ENCODE measurements around the gene WDR59.
"Not testable (repeated sequence)": the region's sequence is repeated elsewhere in the genome, so short reads cannot be mapped to it uniquely, and the experiment has no call there.

WDR59 gene

DNA sequence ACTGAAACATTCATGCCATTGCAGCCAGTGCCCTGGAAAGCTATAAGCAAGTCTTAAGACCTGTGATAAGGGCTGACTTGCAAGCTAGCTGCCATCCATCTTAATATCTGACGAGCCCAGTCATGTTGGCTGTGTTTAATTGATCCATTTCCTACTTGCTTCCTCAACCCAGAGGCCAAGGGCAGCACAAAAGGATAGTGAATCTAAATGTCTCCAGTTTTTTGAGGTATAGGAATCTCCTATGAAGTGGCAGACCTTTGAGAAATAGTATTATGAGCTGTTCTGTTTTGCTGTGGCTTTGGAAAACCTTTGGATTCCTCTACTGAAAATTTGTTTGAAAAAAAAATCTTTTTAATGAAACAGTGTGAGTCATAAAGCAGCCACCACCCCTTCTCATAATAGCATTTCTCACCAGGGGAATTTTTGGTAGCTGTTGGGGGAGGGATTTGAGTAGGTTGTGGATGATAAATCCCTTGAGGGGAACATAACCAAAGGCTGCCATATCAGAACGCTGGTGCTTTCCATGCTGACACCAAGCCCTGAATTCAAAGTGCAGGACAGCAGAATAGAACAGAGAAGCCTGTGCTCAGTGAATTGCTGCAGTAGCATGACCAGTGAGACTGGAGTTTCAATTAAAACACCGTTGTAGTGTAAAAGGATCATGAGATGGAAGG is 26.8 kb upstream of the WDR59 start:
- no peak for DNase-seq

DNA sequence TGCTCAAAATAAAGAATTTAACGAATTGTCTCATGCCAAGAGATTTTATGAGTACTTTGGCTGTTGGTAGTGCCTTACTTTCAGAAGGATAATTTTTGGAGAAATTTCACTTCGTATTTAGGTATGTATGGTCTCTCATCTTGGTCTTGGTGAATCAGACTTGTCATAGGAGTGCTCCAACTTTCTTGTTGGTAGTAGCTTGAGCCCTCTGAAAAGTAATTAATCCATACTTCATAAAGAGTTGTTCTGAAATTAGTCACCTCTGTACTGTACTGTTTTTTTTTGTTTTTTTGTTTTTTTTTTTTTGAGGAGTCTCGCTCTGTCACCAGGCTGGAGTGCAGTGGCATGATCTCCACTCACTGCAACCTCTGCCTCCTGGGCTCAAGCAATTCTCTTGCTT is 25.5 kb upstream of the WDR59 start:
- DNase-seq, result no peak

DNA sequence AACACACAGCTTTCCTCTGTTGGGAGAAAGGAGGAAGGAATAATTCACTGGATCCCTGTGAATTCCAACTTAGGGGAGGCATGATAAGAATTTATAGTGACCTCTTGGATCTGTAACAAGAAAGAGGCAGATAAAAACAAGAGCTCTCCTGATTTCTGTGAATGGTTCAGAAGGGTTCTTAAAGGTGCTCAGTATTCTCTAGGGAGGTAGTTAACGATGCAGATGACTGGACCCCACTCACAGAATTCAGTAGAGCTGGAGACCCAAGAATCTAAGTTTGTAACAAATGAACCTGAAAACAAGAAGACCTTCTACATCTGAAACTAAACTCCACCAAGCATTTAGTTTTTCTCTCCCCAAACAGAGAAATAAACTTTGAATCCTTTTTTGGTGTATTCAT is 22.5 kb upstream of the WDR59 start:
- no peak for DNase-seq

DNA sequence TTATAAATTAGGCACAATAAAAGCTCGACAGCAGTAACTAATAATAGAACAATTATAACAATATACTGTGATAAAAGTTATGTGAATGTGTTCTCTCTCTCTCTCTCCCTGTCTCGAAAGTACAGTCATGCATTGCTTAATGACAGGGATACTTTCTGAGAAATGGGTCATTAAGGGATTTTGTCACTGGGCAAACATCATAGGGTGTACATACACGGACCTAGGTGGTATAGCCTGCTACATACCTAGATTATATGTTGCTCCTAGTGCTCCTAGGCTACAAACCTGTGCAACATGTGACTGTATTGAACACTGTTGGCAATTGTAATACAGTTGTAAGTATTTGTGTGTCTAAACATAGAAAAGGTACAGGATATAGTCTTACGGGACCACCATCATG is 20.8 kb upstream of the WDR59 start:
- no peak for DNase-seq

DNA sequence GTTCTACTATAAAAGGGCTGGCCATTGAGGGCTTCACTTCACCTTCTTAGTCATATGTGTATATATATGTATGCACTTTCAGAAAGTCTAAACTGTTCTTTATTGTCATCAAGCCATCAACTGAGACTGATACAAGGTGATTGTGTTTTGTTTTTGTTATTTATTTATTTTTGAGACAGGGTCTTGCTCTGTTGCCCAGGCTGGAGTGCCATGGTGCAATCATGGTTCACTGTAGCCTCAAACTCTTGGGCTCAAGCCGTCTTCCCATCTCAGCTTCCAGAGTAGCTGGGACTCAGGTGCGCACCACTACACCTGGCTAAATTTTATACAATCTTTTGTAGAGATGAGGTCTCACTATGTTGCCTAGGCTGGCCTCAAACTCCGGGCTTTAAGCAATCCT is 19.5 kb upstream of the WDR59 start:
- no peak for DNase-seq

DNA sequence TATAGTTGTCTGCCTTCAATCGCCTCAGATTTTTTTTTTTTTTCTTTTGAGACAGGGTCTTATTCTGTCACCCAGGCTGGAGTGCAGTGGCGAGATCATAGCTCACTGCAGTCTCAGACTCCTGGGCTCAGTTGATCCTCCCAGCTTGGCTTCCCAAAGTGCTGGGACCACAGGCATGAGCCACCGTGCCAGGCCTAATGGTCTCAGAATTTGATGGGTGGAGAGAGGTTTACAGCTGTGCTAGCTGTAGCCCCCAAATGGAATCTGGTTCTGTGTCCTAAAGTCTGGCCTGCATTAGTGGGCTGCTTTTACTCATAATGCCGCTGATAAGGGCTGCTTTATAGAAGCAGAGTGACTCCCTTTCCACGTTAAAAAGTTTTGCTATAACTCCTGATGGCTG is 19.0 kb upstream of the WDR59 start:
- no peak for DNase-seq

DNA sequence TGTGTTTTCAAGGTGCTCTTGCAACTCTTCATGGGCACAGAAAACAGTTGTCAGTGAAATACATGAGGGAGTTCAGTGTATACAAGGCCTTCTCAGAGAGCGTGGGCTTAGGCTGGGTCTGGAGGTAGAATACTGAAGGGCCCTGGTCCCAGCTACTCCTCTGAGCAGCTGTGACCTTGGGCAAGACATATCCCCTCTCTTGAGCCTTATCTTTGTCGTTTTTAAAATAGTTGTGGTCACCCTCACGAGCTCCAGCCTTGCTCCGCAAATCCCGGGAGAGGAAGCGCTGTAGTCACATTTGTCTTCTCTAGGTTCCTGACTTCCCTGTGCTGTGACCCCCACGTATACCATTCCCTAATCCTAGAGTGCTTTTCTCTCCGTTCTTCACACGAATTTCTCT is 17.6 kb upstream of the WDR59 start:
- DNase-seq, result no peak

DNA sequence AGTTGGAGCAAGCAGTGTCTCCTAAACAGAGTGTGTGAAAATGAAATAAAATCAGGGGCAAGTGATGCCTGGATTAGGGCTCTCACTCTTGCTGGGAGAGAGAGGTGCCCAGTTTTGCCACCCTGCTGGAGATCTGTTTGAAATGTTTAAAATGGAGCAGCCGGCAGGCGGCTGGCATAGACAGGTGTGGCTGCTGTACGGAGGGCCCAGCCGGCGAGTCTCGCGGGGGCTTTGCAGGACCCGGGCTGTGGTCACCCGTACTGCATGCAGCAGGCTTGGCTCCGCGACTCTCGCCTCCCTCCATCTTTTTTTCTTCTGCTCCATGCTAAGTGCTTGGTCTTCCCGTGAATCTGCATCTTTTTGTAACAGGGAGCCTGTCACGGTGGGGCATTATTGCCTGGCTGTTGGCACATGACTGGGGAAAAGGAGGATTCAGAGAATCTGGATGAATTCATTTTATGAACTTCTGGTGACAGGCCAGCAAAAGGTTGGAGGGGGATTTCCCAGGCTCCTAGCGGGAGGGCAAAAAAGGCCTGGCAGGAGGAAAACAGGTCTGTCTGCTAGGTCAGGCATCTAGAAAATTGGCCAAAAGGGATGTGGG is 15.7 kb upstream of the WDR59 start:
- peak; percentile 7 for DNase-seq

DNA sequence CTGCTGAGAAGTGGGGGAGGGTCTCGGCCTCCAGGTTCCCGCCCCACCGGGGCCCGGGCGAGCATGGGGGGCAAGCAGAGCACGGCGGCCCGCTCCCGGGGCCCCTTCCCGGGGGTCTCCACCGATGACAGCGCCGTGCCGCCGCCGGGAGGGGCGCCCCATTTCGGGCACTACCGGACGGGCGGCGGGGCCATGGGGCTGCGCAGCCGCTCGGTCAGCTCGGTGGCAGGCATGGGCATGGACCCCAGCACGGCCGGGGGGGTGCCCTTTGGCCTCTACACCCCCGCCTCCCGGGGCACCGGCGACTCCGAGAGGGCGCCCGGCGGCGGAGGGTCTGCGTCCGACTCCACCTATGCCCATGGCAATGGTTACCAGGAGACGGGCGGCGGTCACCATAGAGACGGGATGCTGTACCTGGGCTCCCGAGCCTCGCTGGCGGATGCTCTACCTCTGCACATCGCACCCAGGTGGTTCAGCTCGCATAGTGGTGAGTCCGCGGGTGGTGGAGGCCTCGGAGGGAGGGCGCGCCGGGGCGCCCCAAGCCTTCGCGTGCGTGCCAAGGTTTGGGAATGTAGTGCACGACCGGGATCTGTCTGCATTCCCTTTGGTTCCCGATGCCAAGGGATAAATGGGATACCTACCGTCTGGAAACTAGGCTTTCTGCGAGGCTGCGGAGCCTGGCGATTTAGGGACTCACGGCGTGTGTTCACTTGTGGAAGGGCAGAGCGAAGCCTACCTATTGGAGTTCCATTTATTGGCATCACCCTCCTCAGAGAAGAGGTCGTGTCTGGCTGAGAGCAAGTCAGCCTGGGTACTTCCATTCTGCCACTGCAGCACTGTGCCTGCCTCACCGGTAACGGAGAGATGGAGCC is 14.9 kb upstream of the WDR59 start:
- peak; percentile 37 for DNase-seq

DNA sequence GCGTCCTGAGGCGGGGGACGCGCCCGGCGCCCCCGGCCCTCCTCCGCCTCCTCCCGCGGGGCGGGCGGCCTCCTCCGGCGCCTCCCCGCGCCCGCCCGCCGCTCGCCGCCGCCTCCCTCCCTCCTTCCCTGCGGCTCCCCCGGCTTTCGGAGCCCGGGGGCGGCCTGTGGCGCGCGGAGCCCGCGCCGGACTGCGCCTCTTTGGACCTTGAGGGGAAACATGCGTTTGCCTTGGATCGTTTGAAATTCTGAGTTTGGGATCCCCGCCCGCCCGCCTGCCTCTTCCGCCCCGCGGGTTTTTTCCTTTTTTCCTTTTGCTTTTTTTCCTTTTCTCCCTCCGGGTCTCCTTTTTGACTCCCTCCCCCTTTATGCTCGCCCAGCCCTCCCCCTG is 14.3 kb upstream of the WDR59 start:
- DNase-seq, result peak; percentile 47

DNA sequence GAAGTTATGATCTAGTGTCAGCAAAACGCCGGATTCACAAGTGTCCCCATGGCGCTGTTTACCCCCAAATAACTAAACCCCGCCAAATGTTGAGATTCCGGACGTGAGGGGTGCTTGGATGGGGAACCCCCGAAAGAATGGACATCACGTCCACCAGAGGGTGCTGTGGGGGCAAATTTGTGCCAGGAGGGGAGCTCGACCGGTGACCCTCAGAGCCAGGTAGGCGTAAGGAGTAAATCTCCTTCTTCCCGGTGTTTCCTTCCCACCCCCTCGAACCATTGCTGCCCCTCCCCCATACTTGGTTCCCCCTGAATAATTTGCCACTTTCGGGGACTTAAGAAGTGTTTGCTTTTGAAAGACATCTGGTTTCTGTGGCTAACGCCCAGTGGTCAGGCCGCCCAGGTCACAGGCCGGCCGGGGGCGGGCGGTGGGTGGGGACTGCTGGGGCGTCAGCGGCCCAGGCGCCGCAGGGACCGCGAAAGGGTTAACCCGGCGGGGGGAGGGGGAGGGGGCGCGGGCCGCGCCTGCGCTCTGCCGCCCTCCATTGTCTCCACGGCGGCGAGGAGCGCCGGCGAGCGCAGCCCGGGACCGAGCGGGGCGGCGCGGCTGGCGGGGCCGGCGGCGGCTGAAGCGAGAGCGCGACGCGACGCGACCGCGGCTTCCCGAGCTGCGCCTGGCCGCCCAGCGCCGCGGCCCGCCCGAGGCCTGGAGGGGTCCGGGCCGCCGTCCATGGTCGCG is 13.7 kb upstream of the WDR59 start, which contains the start of gene ZNRF1:
Gene ZNRF1, plus strand, starts transcription at position 544 of the 738 bp plus-strand sequence. CDS start 648 bp downstream, outside the sequence.
- peak; percentile 80 for DNase-seq

DNA sequence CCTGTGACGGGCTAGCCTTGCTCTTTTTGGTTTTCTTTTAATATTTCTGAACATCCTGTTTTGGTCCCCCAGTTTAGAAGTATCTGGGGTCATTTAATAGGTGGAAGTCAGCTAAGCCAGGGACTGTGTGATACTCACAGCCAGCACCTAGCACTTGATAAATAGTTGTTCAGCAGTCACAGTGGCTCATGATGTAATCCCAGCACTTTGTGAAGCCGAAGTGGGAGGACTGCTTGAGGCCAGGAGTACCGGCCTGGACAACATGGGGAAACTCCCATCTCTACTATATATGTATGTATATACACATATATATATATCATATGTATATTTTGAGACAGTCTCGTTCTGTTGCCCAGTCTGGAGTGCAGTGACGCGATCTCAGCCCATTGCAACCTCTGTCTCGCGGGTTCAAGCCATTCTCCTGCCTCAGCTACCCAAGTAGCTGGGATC is 12.1 kb upstream of the WDR59 start:
- DNase-seq, result no peak

DNA sequence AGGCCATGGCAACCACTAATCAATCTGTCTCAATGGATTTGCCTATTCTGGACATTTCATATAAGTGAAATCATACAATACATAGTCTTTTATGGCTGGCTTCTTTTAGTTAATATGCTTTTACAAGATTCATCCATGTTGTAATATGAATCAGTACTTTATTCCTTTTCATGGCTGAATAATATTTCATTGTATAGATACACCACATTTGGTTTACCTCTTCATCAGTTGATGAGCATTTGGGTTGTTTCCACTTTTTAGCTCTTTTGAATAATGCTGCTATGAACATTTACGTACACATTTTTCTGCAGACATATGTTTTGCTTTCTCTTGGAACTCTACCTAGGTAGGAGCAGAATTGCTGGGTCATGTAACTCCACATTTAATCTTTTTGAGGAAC is 11.1 kb upstream of the WDR59 start:
- no peak for DNase-seq

DNA sequence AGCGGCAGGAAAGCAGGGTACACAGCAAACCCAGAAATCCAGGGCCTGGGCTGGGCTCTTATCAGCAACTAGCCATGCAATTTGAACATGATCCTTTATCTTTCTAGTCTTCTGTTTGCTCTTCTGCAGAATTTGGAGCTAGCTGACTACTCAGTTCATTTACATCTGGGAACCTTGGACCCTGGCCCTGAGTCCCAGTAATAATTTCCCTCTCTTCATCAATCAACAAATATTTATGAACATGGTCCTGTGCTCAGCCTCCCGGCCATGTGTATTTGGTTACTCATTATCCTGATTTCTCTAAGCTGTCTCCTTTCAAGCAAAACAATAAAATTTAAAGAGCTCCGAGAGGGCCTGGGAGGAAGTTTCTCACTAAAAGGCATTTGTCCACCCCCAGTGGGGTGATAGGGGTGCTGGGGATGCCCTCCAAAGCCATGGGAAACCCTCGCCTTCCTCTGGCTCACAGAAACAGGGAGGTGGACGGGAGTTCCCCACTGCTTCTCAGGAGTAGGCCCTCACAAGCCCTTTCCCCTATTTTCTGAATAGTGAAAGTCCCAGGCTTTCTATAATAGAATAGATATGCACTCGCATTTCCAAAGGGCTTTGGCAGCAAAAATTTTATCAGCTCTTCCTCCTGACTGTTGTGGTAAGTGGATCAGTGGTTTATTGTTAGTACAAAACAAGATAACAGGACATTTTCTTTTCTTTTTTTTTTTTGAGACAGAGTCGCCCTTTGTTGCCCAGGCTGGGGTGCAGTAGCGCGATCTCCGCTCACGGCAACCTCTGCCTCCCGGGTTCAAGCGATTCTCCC is 6.9 kb upstream of the WDR59 start:
- DNase-seq, result no peak

DNA sequence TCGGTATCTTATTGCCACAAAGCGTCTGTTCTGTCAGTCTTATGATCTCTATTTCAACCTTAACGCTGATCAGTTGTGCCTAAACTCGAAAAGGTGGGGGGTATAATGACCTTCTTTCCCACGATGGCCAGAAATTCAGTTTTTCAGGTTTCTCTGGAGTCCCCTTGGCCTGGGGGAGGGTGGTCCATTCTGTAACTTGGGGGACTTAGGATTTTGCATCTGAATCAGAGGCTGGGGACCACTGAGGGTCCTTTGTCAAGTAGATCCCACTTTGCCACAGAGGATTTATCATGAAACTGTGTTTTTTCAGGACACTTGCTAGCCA is 6.3 kb upstream of the WDR59 start:
- DNase-seq, result no peak

DNA sequence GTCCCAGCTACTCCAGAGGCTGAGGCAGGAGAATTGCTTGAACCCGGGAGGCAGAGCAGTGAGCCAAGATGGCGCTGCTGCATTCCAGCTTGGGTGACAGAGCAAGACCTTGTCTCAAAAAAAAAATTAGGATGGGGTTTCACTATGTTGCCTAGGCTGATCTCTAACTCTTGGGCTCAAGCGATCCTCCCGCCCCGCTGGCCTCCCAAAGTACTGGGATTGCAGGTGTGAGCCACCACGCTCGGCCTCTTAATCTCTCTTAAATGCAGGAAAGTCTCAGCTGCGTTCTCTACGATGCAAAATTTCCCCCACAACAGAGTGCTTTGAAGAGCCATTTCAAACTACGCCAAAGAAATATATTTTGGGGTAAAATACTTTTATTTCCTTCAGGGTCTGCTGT is 5.9 kb upstream of the WDR59 start:
- no peak for DNase-seq

DNA sequence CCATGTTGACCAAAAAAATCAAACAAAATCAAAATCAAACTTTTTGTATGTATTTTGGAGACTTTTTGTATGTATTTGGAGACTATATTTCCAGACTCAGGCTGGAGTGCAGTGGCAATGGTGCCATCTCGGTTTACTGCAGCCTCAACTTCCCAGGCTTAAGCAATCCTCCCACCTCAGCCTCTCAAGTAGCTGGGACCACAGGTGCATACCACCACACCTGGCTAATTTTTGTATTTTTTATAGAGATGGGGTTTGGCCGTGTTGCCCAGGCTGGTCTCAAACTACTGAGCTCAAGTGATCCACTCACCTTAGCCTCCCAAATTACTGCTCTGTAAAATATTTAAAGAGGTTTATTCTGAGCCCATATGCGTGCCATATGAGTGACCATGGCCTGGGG is 4.9 kb upstream of the WDR59 start:
- not testable (repeated sequence) for DNase-seq

DNA sequence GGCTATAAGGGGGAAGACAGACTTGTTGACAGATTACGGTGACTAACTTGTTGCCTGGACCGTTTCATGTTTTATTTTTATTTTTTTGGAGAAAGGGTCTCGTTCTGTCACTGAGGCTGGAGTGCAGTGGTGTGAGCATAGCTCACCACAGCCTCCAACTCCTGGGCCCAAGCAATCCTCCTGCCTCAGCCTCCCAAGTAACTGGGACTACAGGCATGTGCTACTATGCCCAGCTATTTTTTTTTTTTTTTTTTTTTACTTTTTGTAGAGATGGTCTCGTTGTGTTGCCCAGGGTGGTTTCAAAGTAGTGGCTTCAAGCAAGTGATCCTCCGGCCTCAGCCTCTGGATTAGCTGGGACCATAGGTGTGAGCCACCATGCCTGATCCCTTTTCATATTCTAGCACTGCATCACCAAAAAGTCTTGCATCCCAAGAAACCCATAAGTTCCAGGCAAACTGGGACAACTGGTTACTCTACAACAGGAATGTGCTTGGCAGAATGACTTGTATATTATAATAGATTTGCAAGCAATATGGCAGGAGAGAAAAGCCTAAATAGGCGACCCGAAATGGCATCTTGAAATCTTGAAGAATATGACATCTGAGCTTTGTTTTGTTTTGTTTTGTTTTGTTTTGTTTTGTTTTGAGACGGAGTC is 2.2 kb upstream of the WDR59 start:
- DNase-seq, result no peak

DNA sequence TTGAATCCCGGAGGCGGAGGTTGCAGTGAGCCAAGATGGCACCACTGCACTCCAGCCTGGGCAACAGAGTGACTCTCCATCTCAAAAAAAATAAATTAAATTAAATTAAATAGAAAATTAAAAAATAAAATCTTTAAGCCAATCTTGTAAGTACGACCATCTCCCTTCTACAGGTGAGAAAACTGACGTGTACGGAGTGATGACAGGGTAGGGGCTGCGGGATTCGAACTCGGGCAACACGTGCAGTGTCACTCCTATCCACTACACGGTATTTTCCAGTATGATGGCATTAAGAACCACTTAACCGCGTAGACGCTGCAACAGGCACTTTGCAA is 762 bp downstream of the WDR59 start:
- no peak for DNase-seq

DNA sequence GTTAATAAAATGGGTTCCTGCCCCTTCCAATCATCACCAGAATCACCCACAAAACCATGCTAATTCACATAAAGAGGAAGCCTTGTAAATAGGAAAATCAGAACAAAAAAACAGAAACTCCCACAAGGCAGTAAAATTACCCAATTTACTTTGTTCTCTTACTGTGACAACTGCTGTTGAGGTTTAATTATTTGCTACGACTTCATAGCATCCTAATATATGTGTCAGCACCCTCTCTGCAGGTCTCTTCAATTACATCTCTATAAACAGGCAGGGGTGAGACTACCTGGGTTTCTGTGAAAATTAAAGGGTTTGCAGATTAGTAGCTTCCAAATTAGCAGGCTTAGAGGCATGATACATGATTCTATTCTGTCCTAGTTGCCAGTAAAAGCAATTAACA is 2.7 kb downstream of the WDR59 start:
- DNase-seq, result no peak

DNA sequence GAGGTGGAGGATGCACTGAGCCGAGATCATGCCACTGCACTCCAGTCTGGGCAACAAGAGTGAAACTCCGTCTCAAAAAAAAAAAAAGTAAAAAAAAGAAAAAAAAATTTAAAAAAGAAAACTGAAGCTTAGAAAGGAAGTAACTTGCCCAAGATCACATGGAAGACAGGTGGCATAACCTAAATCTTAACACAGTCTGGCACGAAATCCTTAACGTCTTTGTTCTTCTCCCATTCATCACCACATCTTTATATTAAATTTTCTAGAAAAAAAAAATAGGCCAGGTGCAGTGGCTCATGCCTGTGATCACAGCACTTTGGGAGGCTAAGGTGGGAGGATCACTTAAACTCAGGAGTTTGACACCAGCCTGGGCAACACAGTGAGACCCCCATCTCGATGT is 9.3 kb downstream of the WDR59 start:
- DNase-seq, result no peak

DNA sequence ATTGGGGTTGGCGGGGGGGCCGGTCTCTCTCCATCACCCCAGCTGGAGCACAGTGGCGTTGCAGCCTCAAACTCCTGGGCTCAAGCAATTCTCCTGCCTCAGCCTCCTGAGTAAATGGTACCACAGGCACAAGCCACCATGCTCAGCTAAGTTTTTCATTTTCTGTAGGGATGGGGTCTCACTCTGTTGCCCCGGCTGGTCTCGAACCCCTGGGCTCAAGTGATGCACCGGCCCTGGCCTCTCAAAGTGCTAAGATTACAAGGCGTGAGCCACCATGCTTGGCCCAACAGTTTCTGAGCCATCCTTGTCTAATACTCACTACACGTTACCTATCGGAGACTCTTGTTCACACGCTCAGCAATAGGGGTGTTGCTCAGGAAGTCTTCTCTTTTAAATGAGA is 11.6 kb downstream of the WDR59 start:
- DNase-seq, result no peak

Measured in midbrain (tissue), 1 donor.